HG03521 (cell line): ENCODE results near the gene MST1.

Experiments used
- ATAC-seq: cut with Tn5 transposase; IDR thresholded peaks from one replicate; pipeline ENCODE4 v1.9.1; 2021; ENCODE audit warnings: mild to moderate bottlenecking, moderate library complexity; ENCODE audit not compliant: unreplicated experiment

Gene MST1

DNA sequence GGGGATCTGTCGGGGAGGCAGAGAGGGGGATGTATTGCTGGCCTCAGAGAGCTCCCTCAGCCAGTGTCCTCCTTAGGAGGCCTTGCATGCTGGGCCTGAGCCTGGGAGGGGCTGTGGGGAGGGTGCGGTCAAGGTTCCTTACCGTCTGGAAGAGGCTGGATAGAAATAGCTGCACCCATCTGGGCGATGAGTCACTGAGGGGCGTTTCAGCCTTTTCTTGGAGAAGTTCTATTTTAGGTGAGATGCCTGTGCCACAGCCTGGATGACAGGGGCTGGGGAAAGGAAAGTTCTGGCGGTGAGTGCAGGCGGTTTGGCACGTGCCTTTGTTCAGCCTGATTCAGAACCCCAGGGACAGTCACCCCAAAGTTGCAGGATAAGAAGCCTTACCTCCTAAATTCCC, 50.8 kb downstream of the MST1 start:
- no peak for ATAC-seq

DNA sequence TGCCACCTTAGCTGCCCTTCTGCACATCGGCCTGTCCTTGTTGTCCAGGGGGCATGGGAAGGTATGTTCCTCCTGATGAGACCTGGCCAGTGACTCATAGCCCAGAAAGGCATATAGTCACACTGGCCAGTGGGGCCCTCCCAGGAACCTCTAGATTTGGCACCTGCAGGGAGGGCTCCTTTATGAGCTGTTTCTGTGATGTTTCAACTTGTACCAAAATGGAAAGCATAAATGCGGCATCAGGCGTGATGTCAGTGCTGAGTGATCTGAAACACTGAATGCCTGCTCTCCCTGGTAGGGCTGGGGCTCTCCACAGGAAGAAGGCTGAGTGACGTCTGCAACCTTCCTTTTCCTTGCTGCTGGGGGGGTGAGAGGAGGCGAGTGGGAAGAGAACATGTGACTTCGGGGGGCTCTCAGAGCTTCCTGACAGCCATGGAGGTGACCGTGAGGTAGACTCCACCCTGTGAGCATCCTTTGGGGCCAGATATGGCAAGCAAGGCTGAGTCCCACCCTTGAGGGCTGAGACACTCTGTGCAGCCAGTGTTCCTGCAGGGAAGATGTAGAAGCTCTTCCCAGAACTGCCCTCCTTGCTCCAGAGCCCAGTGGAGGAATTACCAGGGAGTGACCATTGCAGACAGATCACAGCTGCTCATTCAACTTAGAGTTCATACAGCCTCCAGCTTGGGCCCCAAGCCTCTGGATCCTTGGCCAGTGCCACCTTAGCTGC, 52.2 kb downstream of the MST1 start:
- ATAC-seq: no peak

DNA sequence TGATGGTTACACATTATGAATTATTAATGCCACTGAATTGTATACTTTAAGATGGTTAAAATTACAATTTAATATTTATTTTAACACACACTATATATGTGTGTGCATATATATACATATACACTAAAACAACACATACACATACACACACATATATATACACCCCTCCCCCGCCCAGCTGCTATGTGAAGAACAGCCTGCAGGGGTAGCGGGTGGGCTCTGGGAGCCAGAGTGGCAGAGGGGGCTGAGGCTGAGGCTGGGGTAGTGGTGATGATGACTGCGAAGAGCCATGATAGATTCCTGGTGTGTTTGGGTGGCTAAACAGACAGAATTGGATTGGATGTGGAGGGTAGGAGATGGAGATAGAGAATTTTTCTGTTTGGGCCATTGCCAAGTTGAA, 54.5 kb downstream of the MST1 start:
- no peak for ATAC-seq
